GM19238 (cell line): ENCODE measurements around the gene KIF5A.
"Not testable (repeated sequence)": the region's sequence is repeated elsewhere in the genome, so short reads cannot be mapped to it uniquely, and the experiment has no call there.

Experiments used
- DNase-seq: peaks from one replicate; pipeline ENCODE4 v3.0.0; 2011; ENCODE audit warnings: low spot score; ENCODE audit not compliant: insufficient read length

The KIF5A gene

DNA sequence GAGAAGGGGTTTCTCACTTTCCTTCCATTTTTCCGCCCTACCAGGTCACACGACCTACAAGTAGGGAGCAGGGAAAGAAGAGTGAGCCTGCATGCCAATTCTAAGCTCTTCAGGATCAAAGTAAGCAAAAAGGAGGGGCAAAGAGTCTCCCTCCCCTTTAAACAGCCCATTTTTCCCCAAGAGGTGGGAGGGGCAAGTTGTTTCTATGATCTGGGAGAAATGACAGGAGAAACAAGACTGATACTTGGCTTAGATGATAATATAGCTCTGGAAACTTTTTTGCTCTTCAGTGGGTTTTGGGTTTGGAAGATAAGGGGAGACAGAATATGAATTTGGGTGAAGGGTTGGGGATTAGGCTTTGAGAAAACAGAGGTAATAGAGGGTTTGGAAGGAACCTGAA lies 56.6 kb downstream of the KIF5A start:
- DNase-seq: no peak

DNA sequence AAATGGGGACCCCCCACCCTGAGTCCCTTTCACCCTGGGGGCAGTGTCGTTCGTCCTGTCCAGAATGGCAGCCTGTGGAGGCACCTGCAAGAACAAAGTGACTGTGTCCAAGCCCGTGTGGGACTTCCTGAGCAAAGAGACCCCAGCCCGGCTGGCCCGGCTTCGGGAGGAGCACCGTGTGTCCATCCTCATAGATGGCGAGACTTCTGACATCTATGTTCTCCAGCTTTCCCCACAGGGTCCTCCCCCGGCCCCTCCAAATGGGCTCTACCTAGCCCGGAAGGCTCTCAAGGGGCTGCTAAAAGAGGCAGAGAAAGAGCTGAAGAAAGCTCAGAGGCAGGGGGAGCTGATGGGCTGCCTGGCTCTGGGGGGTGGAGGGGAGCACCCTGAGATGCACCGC lies 57.0 kb downstream of the KIF5A start:
- DNase-seq: no peak

- DNase-seq: no peak
Measured at GRCh38 chr12:57607958-57608663, 58.3 kb downstream of the KIF5A start.

GRCh38 chr12:57609101-57609780 lies 59.4 kb downstream of the KIF5A start:
- DNase-seq: no peak

- DNase-seq: no peak
Measured at GRCh38 chr12:57609781-57610553, 60.1 kb downstream of the KIF5A start.

DNA sequence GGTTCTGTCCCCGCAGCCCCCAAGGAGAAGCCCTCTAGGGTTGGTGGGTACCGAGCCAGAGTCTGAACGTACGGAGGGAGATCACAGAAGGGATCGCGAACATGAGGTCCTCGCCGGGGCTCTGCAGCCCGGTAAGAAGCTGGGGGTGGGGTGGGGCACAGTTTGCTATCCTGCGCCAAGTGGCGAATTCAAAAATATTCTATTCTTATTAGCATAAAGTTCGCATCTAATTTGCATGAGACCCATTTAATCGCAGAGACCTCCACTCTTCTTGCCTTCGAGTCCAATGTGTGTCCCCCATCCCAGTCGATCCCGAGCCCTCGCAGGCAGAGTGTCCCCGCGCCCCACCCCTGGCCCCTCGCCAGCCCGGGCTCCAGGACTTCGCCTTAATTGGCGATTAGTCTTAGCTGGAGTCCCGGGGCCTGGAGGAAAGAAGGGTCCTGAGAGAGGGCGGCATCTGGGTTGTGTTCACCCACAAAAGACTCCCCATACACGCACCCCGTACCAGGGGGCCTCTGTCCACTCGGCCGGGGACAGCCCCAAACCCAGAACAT lies 60.8 kb downstream of the KIF5A start:
- no peak for DNase-seq

GRCh38 chr12:57611108-57611826 lies 61.4 kb downstream of the KIF5A start, which contains the start of gene ARHGEF25:
Gene ARHGEF25 (plus strand): TSS chr12:57611435. CDS start chr12:57611895, 460 bp downstream.
- peak; percentile 73 for DNase-seq

DNA sequence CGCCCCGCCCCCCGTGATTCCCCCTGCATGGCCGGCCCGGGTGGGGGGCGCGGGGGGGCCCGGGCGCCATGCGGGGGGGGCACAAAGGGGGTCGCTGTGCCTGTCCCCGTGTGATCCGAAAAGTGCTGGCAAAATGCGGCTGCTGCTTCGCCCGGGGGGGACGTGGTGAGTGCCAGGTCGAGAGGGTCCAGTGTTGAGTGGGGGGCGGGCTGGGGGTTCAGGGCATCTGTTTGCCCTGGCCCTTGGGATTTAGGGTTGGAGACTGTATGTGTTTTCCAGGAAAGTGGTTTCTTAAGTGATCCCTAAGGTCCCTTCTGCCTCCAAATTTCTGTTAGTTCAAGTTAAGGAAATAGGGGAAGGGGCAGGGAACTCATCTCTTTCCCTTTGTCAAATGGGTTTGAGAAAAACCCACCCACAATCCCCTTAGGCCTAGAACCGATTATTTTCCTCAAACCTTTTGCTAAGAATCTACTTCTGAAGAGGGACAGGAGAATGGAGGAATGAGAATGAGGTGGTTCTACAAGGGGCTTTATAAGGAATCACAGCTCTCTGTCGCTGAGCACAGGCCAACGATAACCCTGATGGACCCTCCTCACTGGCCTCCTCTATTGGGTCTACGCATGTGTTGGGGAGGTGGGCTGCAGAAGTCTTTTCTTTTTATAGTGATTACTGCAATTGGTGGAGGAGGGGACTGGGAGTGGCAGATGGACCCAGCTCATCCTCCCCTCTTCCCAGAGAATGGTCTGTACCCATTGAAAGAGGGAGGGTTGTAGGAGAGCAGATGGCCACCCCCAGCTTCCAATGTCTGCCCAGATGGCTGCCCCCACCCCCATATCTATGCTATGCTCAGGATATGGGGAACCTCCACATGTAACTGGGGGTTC lies 62.2 kb downstream of the KIF5A start:
- DNase-seq: no peak

DNA sequence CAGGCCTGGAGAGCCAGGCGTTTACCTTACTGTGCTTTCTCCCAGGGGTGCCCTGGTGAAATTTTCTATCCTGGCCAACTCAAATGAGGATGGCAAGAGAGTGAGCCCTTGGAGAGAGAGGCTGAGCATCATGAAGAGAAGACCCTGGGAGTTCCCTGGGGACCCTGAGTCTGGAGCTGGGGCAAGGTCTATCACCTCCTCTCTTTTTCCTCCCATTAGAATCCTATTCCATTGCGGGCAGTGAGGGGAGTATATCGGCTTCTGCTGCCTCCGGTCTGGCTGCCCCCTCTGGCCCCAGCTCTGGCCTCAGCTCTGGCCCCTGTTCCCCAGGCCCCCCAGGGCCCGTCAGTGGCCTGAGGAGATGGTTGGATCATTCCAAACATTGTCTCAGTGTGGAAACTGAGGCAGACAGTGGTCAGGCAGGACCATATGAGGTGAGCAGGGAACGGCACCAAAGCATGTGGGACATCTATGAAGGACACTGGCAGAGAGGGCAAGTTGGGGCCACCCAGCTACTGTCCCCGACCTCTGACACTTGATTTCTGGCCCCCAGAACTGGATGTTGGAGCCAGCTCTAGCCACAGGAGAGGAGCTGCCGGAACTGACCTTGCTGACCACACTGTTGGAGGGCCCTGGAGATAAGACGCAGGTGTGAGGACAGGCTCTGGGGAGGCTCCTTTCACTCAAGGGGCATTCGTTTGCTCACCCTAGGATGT lies 63.0 kb downstream of the KIF5A start:
- no peak for DNase-seq

- no peak for DNase-seq
Measured at GRCh38 chr12:57613427-57614109, 63.7 kb downstream of the KIF5A start.

DNA sequence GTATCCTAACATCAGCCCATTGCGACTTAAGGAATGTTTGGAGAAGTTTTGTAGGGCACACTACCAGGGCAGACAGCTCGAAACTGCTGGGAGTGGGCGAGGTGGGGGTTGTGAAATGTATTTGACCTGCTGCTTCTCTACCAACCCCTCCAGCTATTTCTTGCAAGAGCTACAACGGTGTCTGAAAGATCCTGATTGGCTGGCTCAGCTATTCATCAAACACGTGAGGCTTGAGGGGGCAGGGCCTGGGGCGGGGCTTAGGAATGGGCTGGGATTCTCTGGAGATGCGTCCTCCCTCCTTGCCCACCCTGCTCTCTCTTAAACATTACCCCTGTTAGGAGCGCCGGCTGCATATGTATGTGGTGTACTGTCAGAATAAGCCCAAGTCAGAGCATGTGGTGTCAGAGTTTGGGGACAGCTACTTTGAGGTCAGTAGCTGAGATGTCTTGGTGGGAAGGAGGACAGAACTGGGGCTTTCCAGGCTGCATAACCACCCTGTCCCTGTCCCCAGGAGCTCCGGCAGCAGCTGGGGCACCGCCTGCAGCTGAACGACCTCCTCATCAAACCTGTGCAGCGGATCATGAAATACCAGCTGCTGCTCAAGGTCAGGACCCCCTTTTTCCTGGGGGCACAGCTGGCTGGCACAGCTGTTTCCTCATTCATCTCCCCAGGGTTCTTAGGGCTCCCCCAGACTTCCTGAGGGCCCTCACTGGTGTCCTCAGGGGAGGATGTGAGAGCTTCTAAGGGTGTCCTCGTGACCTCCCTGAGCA lies 64.5 kb downstream of the KIF5A start:
- DNase-seq: peak; percentile 75

DNA sequence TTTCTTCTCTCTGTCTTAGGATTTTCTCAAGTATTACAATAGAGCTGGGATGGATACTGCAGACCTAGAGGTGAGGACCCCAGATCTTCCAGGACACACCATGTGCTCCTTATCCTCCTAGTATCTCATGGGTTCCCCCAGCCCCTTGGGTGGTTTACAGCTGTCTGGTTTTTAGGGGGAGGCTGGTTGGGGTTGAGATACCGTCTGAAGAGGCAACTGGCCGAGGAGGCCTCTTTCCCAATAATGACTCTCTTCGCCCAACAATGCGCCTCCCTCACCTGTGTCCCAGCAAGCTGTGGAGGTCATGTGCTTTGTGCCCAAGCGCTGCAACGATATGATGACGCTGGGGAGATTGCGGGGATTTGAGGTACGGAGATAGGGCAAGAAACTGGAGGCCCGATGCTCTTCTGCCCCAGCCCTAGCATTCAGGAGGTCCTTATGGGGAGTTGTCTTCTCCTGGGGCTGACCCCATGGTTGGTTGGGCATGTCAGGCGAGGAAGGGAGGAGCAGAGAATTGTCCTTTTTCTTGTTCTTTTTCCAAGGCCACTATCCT lies 65.2 kb downstream of the KIF5A start:
- no peak for DNase-seq

DNA sequence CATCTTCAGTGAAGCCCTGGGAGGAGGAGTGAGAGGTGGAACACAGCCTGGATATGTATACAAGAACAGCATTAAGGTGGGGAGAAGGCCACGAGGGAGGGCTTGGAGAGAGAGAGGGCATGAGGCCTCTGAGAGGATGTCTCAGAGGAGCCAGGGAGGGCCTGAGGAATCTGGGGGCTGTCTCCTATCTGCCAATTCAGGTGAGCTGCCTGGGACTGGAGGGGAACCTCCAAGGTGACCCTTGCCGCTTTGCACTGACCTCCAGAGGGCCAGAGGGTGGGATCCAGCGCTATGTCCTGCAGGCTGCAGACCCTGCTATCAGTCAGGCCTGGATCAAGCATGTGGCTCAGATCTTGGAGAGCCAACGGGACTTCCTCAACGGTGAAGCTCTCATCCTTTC lies 65.8 kb downstream of the KIF5A start:
- DNase-seq: no peak

DNA sequence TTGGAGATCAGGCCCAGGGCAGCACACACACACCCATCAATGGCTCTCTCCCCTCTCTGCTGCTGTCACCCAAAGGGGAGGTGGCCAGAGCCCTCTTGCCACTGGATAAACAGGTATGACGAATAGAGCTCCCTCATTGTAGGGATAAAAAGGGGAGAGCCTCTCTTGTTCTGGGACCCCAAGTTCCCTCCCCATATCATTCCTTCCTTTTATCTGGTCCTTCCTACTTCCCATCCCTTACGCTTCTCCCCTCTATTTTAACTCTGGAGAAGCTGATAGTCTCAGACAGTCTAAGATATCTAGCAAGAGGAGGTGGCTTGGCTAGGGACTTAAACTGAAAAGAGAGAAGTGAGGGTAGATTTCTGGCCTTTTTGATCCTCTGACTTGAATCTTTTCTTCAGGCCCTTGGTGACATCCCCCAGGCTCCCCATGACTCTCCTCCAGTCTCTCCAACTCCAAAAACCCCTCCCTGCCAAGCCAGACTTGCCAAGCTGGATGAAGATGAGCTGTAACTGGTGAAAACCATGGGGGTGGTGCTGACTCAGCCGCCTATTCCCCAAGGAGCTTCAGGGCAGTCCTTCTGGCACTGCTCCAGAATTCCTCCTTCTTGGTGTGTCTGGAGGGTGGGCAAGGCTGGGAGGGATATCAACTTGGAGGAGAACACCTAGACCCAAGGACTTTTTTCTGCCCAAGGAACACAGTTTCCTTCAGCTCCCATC lies 66.7 kb downstream of the KIF5A start:
- DNase-seq: no peak

- DNase-seq: no peak
Measured at GRCh38 chr12:57617942-57618341, 68.1 kb downstream of the KIF5A start.

- DNase-seq: not testable (repeated sequence)
Measured at GRCh38 chr12:57618431-57618830, 68.6 kb downstream of the KIF5A start.

GRCh38 chr12:57618966-57619433 lies 69.2 kb downstream of the KIF5A start:
- no peak for DNase-seq
